Hematopoietic multipotent progenitor cell treated with erythropoietin and hydrocortisone succinate and interleukin-3 and kit ligand, for 15 days (in vitro differentiated cells): ENCODE measurements around the gene CHD8.
"Not testable (repeated sequence)": the region's sequence is repeated elsewhere in the genome, so short reads cannot be mapped to it uniquely, and the experiment has no call there.

Source experiments
- DNase-seq: peaks from one replicate; pipeline ENCODE4 v3.0.0-alpha.2; 2015; ENCODE audit warnings: low spot score

CHD8 gene

DNA sequence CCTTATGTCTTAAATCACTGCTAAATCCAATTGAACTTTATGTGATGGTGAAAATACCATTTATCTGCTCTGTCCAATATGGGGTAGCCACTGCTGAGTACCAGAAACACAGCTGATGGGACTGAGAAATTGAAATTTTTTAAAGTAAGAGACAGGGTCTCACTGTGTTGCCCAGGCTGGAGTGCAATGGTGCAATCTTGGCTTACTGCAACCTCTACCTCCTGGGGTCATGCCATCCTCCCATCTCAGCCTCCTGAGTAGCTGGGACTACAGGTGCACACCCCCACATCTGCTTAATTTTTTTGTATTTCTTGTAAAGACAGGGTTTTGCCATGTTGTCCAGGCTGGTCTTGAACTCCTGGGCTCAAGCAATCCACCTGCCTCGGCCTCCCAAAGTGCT, 83.1 kb downstream of the CHD8 start:
- not testable (repeated sequence) for DNase-seq

DNA sequence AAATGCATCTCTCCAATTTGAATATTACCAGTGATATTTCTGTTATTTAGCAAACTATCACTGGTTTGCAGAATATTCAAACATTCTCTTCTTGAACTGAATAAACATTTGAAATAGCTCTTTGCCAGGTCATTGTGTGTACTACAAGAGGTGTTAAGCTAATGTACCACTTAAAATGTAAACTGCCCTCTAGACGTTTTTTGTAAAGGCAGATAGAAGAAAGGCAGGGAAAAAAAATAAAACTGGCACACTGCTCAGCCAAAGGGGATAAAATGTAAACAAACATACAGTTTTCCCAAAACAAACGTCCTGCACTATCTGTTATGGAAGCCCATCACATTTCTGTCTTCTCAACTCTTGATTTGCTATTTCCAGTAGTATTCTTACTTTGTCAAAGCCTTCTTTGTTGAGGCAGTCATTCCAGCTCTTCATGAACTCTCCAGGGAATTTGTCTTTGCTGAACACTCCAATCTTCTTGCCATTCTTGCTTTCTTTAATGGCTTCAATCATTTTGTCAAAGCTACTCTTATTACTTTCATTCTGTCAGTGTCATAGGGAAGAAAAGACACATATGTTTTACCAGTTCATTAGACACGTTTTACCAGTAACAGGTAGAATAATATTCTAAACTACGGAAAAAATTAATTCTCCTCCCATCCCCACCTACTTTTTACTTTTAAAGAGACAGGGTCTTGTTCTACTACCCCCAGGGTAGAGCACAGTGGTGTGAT, 85.8 kb downstream of the CHD8 start:
- no peak for DNase-seq

DNA sequence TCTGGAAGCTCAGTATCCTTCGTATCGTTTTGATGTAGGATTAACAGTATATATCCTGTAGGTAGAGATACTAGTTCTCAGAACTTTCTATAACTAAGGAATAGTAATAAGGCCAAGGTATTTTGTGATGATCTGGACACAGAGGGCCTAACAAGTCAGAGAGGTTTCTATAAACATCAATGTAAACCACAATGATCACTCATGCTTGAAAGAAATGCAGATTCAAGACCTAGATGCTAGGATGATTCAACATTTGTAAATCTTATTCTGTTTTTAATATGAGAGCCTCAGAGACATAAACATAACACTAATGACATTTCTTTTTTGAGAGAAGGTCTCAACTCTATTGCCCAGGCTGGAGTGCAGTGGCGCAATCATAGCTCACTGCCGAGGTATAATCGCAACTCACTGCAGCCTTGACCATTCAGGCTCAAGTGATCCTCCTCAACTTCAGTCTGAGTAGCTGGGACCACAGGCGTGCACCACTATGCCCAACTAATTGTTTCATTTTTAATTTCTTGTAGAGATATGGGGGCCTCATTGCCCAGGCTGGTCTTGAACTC, 88.3 kb downstream of the CHD8 start:
- no peak for DNase-seq

DNA sequence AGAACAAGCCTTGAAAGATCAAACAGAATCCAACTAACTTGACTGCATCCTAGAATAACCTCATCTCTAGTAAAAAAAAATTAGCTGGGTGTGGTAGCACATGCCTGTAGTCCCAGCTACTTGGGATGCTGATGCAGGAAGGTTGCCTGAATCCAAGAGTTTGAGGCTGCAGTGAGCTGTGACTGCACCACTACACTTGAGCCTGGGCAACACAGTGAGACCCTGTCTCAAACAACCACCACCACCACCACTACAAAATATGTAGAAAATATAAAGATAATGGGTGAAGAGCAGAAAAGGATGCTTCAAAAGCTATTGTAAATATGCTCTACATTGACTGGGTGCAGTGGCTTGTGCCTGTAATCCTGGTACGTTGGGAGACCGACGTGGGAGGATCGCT, 99.4 kb downstream of the CHD8 start:
- no peak for DNase-seq

DNA sequence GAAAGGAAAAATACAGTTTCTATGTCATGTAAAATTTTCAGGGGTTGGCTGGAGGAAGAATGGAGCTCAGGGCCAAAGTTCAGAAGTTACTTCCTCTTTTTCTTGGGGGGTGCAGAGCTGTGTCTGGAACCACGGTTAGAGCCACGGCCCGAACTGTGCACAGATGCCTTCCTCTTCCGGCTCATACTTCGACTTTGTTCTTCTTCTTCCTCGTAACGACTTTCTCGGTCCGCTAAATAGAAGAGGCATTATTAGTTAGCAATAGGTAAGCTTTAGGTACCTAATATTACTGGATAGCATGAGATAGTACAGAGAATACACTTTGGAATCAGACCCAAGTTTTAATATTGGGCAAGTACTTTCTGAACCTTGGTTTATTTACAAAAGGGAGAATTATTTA, 103.3 kb downstream of the CHD8 start:
- DNase-seq, result no peak

DNA sequence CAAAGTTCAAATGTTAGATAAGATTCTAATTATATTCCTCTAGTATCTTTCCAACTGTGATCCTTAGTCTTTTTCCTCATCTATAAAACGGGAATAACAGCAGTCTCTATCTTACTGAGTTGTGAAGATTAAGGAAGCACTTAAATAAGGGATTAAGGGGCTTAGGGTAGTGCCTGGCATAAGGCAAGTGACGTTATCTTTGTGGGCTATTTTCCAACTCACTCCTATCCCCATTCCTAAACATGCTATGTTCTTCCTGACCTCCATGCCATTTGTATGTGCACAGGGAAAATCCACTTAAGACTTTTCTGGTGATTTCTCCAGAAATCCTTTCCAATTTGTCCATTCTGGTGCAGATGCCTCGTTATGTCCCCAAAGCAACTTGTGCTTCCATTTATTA, 105.4 kb downstream of the CHD8 start:
- no peak for DNase-seq

DNA sequence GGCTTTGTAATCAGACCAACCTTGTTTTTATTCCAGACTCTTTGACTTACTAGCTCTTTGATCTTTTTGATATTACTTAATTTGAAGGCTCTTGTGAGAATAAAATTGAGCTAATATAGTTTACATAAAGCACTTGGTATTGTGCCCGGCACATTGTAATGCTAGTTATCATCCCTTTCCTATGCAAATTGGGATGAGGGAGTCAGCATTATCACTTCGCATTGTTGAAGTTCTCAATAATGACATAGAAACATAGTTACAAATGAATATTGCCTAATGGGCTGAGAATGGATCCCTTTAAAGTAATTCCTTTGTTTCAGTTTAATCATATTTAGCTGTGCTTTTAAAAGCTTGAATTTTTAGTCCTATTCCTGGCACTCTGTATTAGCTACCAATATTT, 108.7 kb downstream of the CHD8 start:
- no peak for DNase-seq

DNA sequence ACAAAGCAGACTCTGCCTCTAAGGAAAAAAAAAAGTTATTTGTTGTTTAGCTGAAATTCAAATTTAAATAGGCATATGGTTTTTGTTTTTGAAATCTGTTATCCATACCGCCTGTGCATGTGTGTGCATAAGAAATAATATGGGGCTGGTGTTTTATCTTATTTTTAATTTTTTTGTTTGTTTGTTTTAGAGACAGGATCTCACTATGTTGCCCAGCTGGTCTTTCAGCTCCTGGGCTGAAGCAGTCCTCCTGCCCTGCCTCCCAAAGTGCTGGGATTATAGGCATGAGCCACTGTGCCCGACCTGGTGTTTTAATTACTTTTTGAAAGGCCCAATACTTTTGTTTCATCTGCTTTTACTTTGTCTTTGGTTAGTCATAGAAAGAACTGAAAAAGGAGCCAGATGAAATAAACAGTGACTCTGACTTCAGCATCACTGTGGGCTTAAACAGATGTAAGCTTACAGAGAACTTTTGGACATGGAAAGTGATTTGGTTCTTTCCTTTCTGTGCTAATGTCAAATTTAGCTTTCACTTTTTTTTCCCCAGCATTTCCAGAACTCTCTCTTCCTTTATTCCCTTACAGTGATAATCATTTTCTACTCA, 109.3 kb downstream of the CHD8 start:
- DNase-seq, result no peak

DNA sequence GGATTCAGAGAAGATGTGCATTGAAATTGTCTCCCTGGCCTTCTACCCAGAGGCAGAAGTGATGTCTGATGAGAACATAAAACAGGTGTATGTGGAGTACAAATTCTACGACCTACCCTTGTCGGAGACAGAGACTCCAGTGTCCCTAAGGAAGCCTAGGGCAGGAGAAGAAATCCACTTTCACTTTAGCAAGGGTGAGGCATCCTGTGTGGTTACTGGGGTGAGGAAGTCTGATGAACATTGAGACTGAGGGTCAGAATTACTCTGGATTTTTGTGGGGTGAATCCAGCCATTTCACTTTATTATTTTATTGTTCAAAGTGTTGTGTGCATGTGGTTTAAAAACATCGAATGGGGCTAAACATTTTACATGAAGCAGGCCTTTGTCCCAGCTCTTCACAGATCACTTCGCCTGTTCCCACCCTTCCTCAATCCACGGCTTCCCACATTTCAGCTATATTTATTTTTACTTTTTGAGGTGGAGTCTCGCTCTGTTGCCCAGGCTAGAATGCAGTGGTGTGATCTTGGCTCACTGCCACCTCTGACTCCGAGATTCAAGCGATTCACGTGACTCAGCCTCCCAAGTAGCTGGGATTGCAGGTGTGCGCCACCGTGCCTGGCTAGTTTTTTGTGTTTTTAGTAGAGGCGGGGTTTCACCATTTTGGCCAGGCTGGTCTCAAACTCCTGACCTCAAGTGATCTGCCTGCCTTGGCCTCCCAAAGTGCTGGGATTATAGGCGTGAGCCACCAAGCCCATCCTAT, 112.7 kb downstream of the CHD8 start:
- DNase-seq, result no peak
